GM10248 (cell line): ENCODE measurements around the gene PLB1.
A peak's percentile ranks its signal among the peaks of the same experiment; 100 is the strongest.

Experiments used
- CTCF ChIA-PET: fragments of 300-600 bp; sonication (Branson Sonifier 250); formaldehyde crosslinking; extraction: SDS; loops from one replicate; lab custom pipeline; 2021; ENCODE audit warnings: antibody characterized with exemption; lab: Yijun Ruan, JAX
- POLR2A ChIA-PET: fragments of 350-650 bp; sonication (Branson Sonifier 250); formaldehyde crosslinking; extraction: SDS; loops from one replicate; lab custom pipeline; 2020; ENCODE audit warnings: antibody characterized with exemption; lab: Yijun Ruan, JAX
- DNase-seq: peaks from one replicate; pipeline ENCODE4 v3.0.0; 2012; ENCODE audit errors: extremely low spot score
- TF ChIP-seq, protein P1 (sequence below): IDR thresholded peaks from 2 replicates; pipeline ENCODE4 v1.5.1; 2012; ENCODE audit warnings: mild to moderate bottlenecking, low read depth; ENCODE audit errors: extremely low read depth, missing control alignments, control extremely low read depth

The PLB1 gene

DNA sequence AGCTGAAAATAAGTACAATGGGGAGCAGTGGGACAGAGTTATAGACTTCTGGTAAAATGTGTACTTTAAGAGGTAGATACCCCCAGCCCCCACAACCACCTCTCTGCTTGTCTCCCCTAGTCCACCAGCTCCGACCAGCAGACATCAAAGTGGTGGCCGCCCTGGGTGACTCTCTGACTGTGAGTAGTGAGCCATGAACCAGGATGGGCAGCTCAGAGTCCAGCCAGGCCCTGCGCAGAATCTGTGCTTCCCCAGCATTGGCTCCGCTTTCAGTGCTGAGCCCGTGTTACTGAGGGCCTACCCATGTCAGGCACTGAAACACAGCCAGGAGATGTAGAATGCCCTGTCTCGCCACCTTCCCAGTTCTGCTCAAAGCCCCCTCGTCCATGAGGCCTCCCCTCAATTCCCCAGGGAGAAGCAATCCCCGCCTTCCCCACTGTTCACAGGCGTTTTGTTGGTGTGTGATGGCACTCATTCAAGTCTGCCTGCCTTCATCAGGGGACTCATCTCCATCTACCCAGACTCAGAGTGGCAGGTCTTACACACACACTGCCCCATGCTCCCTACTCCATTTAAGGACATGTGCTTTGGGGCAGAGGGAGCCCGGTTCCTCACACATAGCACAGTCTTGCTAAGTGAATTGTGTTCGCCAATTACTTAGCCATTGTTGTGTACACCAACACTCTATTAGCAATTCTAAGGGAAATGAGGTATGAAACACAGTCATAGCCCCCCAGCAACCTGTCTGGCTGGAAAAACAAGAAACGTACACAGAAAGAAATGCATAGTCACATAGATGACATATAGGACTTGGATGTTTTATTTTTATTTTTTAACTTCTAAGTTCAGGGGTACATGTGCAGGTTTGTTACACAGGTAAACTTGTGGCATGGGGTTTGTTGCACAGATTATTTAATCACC lies 122.6 kb downstream of the PLB1 start:
- CTCF ChIA-PET = interaction anchor here (0.9 to 4.6 kb wide), 3 partner anchors 24 to 95 kb away, joined by 3 to 27 read pairs (median 15); no protein-coding TSS in a partner anchor
- POLR2A ChIA-PET = no interaction called here
- TF ChIP-seq, protein P1, sequence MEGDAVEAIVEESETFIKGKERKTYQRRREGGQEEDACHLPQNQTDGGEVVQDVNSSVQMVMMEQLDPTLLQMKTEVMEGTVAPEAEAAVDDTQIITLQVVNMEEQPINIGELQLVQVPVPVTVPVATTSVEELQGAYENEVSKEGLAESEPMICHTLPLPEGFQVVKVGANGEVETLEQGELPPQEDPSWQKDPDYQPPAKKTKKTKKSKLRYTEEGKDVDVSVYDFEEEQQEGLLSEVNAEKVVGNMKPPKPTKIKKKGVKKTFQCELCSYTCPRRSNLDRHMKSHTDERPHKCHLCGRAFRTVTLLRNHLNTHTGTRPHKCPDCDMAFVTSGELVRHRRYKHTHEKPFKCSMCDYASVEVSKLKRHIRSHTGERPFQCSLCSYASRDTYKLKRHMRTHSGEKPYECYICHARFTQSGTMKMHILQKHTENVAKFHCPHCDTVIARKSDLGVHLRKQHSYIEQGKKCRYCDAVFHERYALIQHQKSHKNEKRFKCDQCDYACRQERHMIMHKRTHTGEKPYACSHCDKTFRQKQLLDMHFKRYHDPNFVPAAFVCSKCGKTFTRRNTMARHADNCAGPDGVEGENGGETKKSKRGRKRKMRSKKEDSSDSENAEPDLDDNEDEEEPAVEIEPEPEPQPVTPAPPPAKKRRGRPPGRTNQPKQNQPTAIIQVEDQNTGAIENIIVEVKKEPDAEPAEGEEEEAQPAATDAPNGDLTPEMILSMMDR = no peak
- no peak for DNase-seq

DNA sequence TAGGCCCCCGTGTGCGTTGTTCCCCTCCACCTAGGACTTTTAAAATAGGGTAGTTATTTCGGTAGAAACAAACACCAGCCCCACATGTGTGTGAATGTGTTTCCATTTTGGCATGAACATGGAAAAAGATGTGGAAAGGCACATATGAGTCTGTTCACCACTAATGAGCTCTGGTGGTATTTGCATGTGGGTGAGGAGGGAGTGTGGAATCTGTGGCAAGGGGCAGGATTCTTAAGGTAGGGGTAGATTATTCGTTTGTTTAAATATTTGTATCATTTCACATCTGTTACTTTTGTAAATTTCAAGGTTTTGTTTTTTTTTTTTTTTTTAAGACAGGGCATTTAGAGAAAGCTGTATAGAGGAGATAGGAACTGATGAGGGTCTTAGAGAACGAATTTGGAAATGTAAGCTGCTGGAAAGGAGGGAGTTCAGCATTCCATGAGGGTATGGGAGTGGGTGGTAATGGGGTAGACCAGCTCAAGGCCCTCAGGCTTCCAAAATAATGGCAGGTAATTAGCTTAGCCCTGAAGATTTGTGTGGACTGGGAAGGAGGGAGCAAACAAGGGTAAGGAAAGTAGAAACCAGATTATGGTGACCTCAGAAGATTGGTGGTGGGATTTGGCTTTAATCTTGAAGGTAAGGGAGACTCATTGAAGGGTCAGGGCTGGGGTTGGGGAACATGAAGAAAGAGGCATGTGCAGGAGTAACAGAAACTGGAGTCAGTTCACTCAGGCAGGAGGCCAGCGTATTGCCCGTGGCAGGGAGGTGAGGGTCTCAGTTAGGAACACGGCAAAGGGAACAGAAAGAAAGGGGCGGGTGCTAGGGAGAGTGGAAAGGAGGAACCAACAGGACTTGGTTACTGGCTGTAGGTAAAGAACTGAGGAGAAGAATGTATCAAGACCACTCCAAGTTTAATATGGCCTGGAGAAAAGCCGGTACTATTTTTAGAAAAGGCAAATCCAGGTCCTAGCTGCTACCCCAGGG lies 123.6 kb downstream of the PLB1 start:
- ChIA-PET POLR2A (no interaction called here), CTCF (interaction anchor here (0.8 to 4.6 kb wide), 2 partner anchors 10 to 25 kb away, joined by 3 to 27 read pairs; no protein-coding TSS in a partner anchor)
- DNase-seq = no peak
- TF ChIP-seq, protein P1 = no peak

DNA sequence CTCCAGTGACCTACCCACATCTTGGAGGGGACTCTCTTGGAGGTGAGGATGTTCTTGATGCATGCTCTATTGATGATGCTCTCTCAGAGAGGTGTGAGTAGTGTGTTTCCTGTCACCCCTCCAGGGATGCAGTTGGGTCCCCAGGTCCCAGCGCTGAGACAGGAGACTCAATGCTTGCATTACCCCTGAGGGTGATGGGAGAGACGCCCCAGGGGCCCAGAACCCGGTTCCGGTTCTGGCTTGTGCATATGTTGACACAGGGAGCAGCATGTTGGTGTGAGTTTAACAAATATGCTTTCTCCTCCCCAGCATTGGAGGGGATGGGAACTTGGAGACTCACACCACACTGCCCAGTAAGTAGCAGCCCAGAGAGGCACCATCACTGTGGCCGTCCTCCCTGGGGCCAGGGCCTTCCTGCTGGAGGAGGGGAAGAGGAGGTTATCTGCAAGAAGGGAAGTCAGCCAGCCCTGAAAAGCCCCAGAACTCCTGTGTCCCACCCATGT lies 124.5 kb downstream of the PLB1 start:
- TF ChIP-seq, protein P1 = no peak
- CTCF ChIA-PET = interaction anchor here (0.6 to 4.6 kb wide), 3 partner anchors 9 to 131 kb away, joined by 3 to 27 read pairs (median 3); partner anchors contain the start of gene PPP1CB
- POLR2A ChIA-PET = no interaction called here
- no peak for DNase-seq

DNA sequence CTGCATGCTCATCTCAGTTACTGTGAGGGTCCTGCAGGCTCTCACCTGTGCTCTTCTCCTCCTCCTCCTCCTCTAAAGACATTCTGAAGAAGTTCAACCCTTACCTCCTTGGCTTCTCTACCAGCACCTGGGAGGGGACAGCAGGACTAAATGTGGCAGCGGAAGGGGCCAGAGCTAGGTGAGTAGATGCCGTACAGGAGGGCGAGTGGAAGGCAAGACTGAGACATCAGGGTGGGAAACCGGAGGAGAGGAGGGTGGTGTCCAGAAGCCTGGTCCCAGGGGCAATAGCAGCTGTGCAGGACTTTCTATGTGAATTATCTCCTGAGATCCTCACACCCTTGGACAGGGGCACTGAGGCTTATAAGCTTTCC lies 124.9 kb downstream of the PLB1 start:
- ChIA-PET POLR2A (no interaction called here), CTCF (interaction anchor here (0.6 to 4.6 kb wide), 6 partner anchors 8 to 131 kb away, joined by 3 to 27 read pairs (median 4); partner anchors contain the start of gene PPP1CB)
- no peak for DNase-seq
- TF ChIP-seq, protein P1 = no peak

DNA sequence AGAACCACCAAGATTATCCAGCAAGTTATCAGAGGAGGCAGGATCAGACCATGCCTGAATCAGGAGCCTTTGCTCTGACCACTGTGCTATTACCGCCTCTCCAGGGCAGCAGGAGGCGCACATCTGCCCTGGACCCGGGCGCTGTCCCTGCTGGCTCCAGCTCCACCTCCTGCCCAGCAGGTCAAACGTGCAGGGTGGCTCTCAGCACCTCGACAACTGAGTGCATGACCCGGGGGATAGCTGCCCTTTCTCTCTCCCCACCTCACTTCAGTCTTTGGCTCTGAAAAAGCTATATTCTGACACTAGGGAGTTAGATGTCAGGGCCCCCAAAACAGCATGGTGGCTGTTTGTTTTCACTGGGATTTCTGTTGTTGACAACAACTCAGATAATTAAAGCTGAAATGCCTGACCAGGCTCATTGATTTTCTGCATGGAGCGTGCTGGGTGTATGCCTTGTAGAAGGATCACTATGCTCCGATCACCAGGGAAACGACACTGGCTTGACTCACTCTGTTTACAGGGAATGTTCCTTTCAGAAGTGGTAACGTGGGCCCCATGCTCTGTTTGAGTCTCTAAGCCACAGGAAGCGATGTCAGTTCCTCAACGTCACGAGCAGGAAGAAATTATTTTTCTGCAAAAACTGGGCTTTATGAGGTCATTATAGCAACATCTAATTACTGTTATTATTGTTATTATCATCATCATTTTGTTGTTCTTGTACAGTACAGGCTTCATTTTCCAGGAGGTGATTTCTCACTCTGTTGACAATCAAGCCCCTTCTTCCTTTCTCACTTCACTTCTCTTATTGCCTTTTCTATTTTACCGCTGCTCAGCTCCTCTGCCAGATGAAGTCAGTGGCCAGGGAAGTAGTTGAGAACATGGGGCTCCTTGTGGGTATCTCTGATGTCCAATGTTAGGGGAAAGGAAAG lies 125.6 kb downstream of the PLB1 start:
- ChIA-PET POLR2A (no interaction called here), CTCF (interaction anchor here (0.6 to 4.6 kb wide), 6 partner anchors 9 to 130 kb away, joined by 3 to 27 read pairs (median 4); partner anchors contain the start of gene PPP1CB)
- TF ChIP-seq, protein P1 = peak; percentile 27
- no peak for DNase-seq
